GM12864 (cell line): ENCODE data around the gene PSMD13.
A peak's percentile ranks its signal among the peaks of the same experiment; 100 is the strongest.

Experiments
- DNase-seq: peaks from one replicate; pipeline ENCODE4 v3.0.0-alpha.2; 2011; ENCODE audit warnings: low read depth
- H3K4me3 ChIP-seq: 2 replicates; pipeline ENCODE4 v1.5.1; 2011; ENCODE audit warnings: mild to moderate bottlenecking, low read depth, low read length, control low read depth
- TF ChIP-seq, protein P1 (sequence below): IDR thresholded peaks from 2 replicates; pipeline ENCODE4 v1.5.1; 2011; ENCODE audit warnings: low read depth, mild to moderate bottlenecking, moderate library complexity, low read length, control low read depth, inconsistent platforms; ENCODE audit errors: missing control alignments

The PSMD13 gene

DNA sequence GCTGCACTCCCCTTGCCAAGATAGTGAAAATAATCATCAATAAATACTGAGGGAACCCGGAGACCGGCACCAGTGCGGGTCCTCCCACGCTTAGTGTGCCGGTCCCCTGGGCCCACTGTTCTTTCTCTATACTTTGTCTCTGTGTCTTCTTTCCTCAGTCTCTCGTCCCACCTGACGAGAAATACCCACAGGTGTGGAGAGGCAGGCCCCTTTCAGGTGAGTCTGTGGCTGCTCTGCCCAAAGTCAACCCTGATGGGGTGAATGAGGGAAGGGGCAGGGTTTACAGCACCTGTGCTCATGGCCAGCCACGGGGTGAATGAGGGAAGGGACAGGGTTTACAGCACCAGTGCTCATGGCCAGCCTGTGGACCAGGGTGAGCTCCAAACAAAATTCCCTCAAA is 34.3 kb upstream of the PSMD13 start:
- no peak overlapping the region for H3K4me3 ChIP-seq
- TF ChIP-seq, protein P1, sequence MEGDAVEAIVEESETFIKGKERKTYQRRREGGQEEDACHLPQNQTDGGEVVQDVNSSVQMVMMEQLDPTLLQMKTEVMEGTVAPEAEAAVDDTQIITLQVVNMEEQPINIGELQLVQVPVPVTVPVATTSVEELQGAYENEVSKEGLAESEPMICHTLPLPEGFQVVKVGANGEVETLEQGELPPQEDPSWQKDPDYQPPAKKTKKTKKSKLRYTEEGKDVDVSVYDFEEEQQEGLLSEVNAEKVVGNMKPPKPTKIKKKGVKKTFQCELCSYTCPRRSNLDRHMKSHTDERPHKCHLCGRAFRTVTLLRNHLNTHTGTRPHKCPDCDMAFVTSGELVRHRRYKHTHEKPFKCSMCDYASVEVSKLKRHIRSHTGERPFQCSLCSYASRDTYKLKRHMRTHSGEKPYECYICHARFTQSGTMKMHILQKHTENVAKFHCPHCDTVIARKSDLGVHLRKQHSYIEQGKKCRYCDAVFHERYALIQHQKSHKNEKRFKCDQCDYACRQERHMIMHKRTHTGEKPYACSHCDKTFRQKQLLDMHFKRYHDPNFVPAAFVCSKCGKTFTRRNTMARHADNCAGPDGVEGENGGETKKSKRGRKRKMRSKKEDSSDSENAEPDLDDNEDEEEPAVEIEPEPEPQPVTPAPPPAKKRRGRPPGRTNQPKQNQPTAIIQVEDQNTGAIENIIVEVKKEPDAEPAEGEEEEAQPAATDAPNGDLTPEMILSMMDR: no peak
- DNase-seq: no peak

DNA sequence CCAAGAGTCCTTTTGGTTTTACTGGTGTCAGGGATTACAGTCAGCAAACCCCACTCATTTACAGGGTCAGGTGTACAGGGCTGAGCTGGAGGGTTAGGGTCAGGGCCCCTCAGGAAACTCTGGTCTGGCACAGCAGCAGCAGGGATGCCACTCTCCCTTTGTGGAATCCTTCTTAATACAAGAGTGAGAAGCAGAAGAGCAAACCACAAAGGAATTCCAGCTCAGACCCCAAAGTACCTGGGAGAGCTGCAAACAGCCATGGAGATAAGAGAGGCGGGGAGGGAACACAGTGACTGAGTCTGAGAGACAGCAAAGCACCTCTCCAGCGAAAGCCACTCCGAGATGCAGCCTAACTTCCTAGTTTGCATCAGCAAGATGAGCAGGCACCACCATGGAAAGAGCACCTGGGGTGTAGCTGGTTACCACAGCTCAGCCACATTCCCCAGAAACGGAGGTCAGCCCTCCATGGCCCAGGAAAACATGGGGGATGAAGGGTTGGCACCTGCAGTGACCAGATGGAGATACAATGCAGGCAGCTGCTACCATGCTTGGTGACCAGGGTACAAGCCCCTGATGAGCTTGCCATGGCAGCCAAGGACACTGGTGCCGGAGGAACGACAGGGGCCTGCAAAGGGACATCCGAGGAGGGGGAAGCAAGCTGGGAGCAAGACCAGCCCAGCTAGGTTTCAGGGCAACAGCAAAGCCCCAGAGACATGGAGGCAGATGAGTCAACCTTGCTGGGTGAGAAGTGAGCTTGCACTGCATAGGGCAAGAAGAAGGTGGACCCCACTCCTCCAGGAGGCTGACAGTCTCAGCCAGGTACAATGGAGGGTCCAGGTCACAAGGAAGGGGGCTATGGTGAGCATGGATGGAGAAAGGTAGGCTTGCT is 33.5 kb upstream of the PSMD13 start:
- no peak overlapping the region for H3K4me3 ChIP-seq
- TF ChIP-seq, protein P1: no peak
- no peak for DNase-seq

- TF ChIP-seq, protein P1: no peak
- no peak overlapping the region for H3K4me3 ChIP-seq
- DNase-seq: no peak
These were observed 32.7 kb upstream of the PSMD13 start for GRCh38 chr11:203945-204586.

DNA sequence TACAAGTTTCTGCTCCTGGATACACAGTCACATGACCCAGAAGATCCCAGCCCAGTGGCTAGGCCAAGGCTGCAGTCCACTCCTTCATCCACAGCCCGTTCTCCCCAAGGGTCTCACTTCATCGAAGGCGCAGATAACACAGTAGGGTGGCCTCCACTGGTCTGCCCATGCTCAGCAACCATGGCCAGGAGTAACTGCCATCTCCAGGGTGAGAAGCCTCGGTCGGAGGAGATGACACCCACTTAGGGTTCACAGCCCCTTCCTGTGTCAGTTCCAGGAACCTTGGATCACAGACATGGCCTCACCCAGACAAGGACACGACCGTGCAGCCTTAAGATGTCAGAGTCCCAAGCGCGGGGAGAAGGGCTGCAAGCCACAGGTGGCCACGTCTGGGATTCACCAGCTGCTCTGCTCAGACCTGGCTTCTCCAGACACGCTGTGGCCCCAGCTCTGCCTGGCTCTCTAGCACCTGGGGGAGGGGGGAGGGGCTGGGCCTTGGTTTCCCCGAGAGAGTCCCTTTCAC is 32.1 kb upstream of the PSMD13 start:
- no peak overlapping the region for H3K4me3 ChIP-seq
- no peak for DNase-seq
- TF ChIP-seq, protein P1: no peak

DNA sequence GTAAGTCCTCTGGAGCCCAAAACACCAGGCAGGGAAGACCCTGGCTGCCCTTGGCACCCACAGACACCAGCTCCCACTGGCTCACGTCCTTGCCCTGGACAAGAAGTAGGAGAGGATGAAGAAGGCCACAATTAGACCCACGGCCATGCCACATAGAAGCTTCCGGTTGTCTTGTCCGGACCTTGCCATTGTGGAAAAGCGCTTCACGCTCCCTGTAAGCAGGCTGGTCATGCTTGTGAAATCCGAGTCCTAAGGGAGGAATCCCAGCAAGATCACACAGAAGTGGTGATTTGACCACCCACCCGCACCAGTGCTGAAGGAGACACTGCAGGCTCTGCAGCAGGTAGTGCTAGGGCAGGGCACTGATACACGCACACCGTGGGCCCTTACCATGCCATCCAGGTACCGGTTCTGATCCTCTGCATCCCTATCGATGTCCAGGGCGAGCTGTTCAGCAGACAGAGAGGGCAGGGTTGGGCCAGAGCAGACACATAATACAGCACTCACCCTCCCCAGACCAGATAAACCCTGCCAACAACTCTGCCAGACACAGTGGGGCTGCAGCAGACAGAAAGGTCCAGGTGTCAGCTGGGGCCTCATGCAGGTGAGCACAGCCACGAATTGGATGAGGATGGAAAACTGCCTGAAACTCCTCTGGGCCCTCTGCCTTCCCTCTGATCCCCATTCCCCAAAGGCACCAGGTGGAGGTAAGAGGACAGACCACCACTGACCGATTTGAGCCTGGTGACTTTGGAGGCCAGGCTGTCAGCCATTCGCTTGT is 31.4 kb upstream of the PSMD13 start:
- H3K4me3 ChIP-seq: peak overlapping the region; percentile 87
- DNase-seq: no peak
- TF ChIP-seq, protein P1: no peak

GRCh38 chr11:206002-206384 is 30.8 kb upstream of the PSMD13 start:
- TF ChIP-seq, protein P1: no peak
- no peak for DNase-seq
- H3K4me3 ChIP-seq: peak overlapping the region; percentile 87
